Osteocyte (in vitro differentiated cells): ENCODE measurements around the gene EGFL8. TPM values are rescaled to one million over a fixed set of nuclear protein-coding genes. Genes with fewer than 3 reads are reported as not detected.

Experiments
- DNase-seq: peaks from one replicate; pipeline ENCODE4 v3.0.0; 2021; ENCODE audit warnings: mixed read lengths; ENCODE audit not compliant: unreplicated experiment; ENCODE audit errors: extremely low spot score
- H3K27ac Mint-ChIP-seq: one replicate; pipeline ENCODE4 v1.8.0; 2021; ENCODE audit warnings: mild to moderate bottlenecking, mixed read lengths; ENCODE audit not compliant: unreplicated experiment
- H3K27me3 Mint-ChIP-seq: one replicate; pipeline ENCODE4 v1.8.0; 2021; ENCODE audit warnings: mixed read lengths; ENCODE audit not compliant: unreplicated experiment
- H3K36me3 Mint-ChIP-seq: one replicate; pipeline ENCODE4 v1.8.0; 2021; ENCODE audit warnings: mixed read lengths; ENCODE audit not compliant: unreplicated experiment
- H3K4me1 Mint-ChIP-seq: one replicate; pipeline ENCODE4 v1.8.0; 2021; ENCODE audit warnings: mixed read lengths; ENCODE audit not compliant: unreplicated experiment
- H3K4me3 Mint-ChIP-seq: one replicate; pipeline ENCODE4 v1.8.0; 2021; ENCODE audit warnings: mild to moderate bottlenecking, moderate library complexity, mixed read lengths; ENCODE audit not compliant: unreplicated experiment
- H3K9me3 Mint-ChIP-seq: one replicate; pipeline ENCODE4 v1.8.0; 2021; ENCODE audit warnings: mixed read lengths; ENCODE audit not compliant: unreplicated experiment
- CTCF ChIP-seq: fragments of 200-600 bp; sonication (generic); IDR thresholded peaks from 2 replicates; pipeline ENCODE4 v1.5.0; 2021; ENCODE audit warnings: antibody characterized with exemption, mild to moderate bottlenecking, moderate library complexity
- total RNA-seq: library from RNA; stranded (reverse); gene quantifications from 2 replicates; pipeline ENCODE4 v1.2.1, GENCODE V29; 2021

EGFL8 gene
- total RNA-seq, 1 donor from 2014 or later, result 22.8 TPM

GRCh38 chr6:32196682-32197616 lies 32.6 kb downstream of the EGFL8 start:
- H3K4me3 Mint-ChIP-seq, result peak overlapping the region; percentile 96
- no peaks in the 10 kb centered on the region for H3K9me3 Mint-ChIP-seq
- no peaks in the 10 kb centered on the region for H3K36me3 Mint-ChIP-seq
- H3K27me3 Mint-ChIP-seq, result no peaks in the 10 kb centered on the region
- peaks cover 26% of the 10 kb centered on the region for H3K4me1 Mint-ChIP-seq
- H3K27ac Mint-ChIP-seq, result peak overlapping the region; percentile 100
- DNase-seq, result no peak
- no peak for TF ChIP-seq CTCF

GRCh38 chr6:32198345-32198696 lies 33.9 kb downstream of the EGFL8 start:
- Mint-ChIP-seq H3K36me3 (no peaks in the 10 kb centered on the region), H3K27me3 (no peaks in the 10 kb centered on the region), H3K4me1 (peaks cover 23% of the 10 kb centered on the region), H3K4me3 (no peak overlapping the region), H3K9me3 (no peaks in the 10 kb centered on the region), H3K27ac (no peak overlapping the region)
- no peak for DNase-seq
- TF ChIP-seq CTCF, result no peak

- TF ChIP-seq CTCF, result no peak
- H3K27ac Mint-ChIP-seq, result no peak overlapping the region
- DNase-seq, result no peak
- no peaks in the 10 kb centered on the region for H3K9me3 Mint-ChIP-seq
- no peaks in the 10 kb centered on the region for H3K27me3 Mint-ChIP-seq
- H3K36me3 Mint-ChIP-seq, result no peaks in the 10 kb centered on the region
- no peak overlapping the region for H3K4me3 Mint-ChIP-seq
- peaks cover 25% of the 10 kb centered on the region for H3K4me1 Mint-ChIP-seq
These were observed 34.5 kb downstream of the EGFL8 start for GRCh38 chr6:32198866-32199265.

GRCh38 chr6:32200711-32201475 lies 36.5 kb downstream of the EGFL8 start:
- H3K4me3 Mint-ChIP-seq, result no peak overlapping the region

More at GRCh38 chr6:32200711-32201475, 36.5 kb downstream of the EGFL8 start:
- H3K9me3 Mint-ChIP-seq, result no peaks in the 10 kb centered on the region
- no peaks in the 10 kb centered on the region for H3K36me3 Mint-ChIP-seq
- peaks cover 8% of the 10 kb centered on the region for H3K27me3 Mint-ChIP-seq
- H3K27ac Mint-ChIP-seq, result no peak overlapping the region
- DNase-seq, result no peak
- no peak for TF ChIP-seq CTCF
- peaks cover 17% of the 10 kb centered on the region for H3K4me1 Mint-ChIP-seq
